ENCODE measurements around the gene ZNF441.
"Not testable (repeated sequence)": the region's sequence is repeated elsewhere in the genome, so short reads cannot be mapped to it uniquely, and the experiment has no call there.

Gene ZNF441

DNA sequence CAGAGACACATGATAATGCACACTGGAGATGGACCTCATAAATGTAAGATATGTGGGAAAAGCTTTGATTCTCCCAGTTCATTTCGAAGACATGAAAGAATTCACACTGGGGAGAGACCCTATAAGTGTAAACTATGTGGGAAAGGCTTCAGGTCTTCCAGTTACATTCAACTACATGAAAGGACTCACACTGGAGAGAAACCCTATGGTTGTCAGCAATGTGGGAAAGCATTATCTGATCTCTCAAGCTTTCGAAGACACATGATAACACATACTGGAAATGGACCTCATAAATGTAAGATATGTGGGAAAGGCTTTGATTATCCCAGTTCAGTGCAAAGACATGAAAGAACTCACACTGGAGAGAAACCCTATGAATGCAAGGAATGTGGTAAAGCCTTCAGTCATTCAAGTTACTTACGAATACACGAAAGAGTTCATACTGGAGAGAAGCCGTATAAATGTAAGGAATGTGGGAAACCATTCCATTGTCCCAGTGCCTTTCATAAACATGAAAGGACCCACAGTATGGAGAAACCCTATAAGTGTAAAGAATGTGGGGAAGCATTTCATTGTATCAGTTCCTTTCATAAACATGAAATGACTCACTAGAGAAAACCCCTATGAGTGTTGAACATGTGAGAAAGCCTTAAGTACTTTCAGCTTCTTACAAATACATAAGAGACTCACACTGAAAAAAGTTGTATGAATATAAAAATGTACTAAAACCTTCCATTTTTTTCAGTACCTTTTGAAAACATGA lies 14.7 kb downstream of the ZNF441 start:
- DNase-seq, result no peak

GRCh38 chr19:11783767-11784166 lies 17.0 kb downstream of the ZNF441 start:
- no peak for DNase-seq

- DNase-seq, result no peak
Observed at GRCh38 chr19:11784356-11784755, 17.6 kb downstream of the ZNF441 start.

DNA sequence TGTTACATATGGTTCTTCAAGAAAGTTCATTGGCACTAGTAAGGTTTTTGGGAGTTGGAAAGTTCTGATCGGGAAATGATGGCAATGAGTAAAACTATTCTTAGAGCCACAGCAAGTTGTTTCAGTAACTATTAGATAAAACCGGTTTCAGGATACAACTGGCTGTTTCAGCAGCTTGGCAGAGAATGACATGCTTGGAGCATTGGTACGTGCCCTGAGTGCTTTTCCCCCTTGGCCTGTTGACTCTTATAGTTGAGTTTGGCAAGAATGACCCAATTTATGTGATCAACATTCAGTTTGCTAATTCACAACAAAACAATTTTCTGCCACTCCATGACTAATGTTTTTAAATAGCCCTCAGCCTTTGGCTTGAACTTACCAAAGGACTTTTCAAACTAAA lies 20.7 kb downstream of the ZNF441 start:
- no peak for DNase-seq

GRCh38 chr19:11792942-11793341 lies 26.1 kb downstream of the ZNF441 start:
- DNase-seq, result no peak

- DNase-seq, result peak; percentile 86
Observed at GRCh38 chr19:11797491-11797890, 30.7 kb downstream of the ZNF441 start.

DNA sequence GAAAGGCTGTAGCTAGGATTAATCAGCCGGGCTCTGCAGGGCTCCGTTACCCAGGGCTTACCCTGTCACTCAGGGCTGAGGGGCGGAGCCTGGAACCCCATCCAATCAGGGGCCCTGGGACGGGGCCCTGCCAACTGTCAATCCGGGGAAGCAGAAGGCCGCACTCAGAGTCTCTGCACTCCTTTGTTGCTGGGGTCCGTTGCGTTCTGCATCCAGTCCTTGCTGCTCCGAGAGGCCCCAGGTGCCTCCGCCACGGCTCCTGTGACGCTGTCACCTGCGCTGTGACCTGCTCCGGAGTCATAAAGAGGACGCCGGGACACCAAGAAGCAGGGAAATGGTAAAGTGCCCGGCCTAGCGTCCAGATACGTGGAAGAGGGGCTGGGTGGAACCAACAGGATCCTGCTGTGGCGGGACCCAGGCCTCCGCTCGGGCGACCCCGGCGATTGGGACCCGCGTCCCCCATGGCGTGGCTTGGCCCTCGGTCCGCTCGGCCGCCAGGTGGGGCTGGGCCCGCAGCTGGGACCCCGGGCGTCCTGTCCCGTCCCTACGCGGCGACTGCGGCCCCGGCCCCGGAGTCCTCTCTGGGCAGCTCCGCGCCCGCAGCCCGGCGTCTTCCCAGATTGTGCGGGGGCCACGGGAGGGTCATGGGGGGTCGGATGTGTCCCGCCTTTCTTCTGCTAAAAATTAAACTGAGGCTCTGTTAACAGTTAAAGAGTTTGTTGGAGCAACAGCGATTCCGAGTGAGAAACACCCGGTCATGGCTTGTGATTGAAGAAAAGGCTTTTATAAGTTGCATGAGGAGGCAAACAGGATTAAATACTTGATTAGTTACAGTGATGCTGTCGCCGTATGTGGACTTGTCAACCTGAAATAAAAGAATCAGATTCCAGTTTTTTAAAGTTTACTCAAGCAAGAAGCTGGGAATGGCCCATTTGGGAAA lies 31.9 kb downstream of the ZNF441 start, which contains the start of gene ZNF491:
TSS of gene ZNF491 (plus strand) at position 133 of the 940 bp plus-strand sequence. CDS start 7,431 bp downstream, outside the sequence.
- peak; percentile 84 for DNase-seq

- DNase-seq, result no peak
Observed at GRCh38 chr19:11806354-11807098, 39.7 kb downstream of the ZNF441 start.

DNA sequence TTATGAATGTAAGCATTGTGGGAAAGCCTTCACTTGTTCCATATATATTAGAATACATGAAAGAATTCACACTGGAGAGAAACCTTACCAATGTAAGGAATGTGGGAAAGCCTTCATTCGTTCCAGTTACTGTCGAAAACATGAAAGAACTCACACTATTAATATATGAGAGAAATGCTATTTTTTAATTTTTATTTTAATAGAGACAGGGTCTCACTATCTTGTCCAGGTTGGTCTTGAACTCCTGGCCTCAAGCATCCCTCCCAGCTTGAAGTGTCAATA lies 40.2 kb downstream of the ZNF441 start:
- DNase-seq, result no peak

DNA sequence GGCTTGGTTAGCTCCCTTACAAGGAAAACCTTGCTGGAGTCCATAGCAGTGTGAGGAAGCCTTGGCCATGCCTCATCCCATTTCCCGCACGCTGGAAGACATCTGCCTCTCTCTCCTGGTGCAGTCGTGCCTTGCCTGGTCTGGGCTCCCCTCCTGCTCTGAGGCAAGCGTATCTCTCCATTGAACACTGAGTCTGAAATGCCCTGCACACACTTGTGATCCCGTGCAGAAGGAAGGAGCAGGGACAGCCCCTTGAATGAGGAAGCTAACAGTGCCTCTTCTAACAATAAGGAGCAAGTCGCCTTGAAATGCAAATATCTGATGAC lies 46.9 kb downstream of the ZNF441 start:
- no peak for DNase-seq

- peak; percentile 85 for DNase-seq
Observed at GRCh38 chr19:11814029-11814699, 47.4 kb downstream of the ZNF441 start, which contains the start of gene ZNF440. TSS of gene ZNF440 (plus strand) at chr19:11814273. CDS start at chr19:11814448, 175 bp downstream.

GRCh38 chr19:11814700-11815035 lies 47.9 kb downstream of the ZNF441 start:
- DNase-seq, result no peak

- DNase-seq, result no peak
Observed at GRCh38 chr19:11821474-11822109, 54.8 kb downstream of the ZNF441 start.

GRCh38 chr19:11828957-11829876 lies 62.4 kb downstream of the ZNF441 start:
- DNase-seq, result not testable (repeated sequence)

DNA sequence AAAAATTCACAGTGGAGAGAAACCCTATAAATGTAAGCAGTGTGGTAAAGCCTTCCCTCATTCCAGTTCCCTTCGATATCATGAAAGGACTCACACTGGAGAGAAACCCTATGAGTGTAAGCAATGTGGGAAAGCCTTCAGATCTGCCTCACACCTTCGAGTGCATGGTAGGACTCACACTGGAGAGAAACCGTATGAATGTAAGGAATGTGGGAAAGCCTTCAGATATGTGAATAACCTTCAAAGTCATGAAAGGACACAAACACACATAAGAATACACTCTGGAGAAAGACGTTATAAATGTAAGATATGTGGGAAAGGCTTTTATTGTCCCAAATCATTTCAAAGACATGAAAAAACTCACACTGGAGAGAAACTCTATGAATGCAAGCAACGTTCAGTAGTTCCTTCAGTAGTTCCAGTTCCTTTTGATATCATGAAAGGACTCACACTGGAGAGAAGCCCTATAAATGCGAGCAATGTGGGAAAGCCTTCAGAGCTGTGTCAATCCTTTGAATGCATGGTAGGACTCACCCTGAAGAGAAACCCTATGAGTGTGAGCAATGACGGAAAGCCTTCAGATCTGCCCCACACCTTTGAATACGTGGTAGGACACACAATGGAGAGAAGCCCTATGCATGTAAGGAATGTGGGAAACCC lies 65.6 kb downstream of the ZNF441 start:
- DNase-seq, result no peak

- DNase-seq, result no peak
Observed at GRCh38 chr19:11833541-11833940, 66.7 kb downstream of the ZNF441 start.
